SK-N-SH (cell line): ENCODE data around the gene AFF1. TPM values are rescaled to one million over a fixed set of nuclear protein-coding genes. Genes with fewer than 3 reads are reported as not detected.

ENCODE experiments used
- CTCF ChIA-PET: fragments of 300-600, 350-600 bp; formaldehyde crosslinking; extraction: SDS; loops from one replicate; lab custom pipeline; 2021; lab: Yijun Ruan, JAX
- POLR2A ChIA-PET: fragments of 350-600 bp; sonication (Branson Sonifier 250); formaldehyde crosslinking; extraction: SDS; loops from one replicate; lab custom pipeline; 2020; ENCODE audit warnings: antibody characterized with exemption, inconsistent platforms; lab: Yijun Ruan, JAX
- DNase-seq: peaks from one replicate; pipeline ENCODE4 v3.0.0; 2012
- H2AFZ ChIP-seq: fragments of 200-600 bp; sonication (generic); 2 replicates; pipeline ENCODE4 v1.8.1; 2016; ENCODE audit warnings: antibody characterized with exemption, mild to moderate bottlenecking, low read depth
- H3F3A ChIP-seq: fragments of 200-600 bp; sonication (generic); replicated peaks from 2 replicates; pipeline ENCODE3; 2016; ENCODE audit warnings: antibody characterized with exemption, mild to moderate bottlenecking; ENCODE audit not compliant: insufficient read depth
- H3K27ac ChIP-seq, 2 experiments: fragments of 200-500 bp in 1 of 2; fragments of 200-600 bp in 1 of 2; sonication (Bioruptor generic) in 1 of 2; sonication (generic), shearing (Covaris generic) in 1 of 2; 2 replicates each; pipeline versions ENCODE4 v1.5.1 to v1.6.1; 2014 to 2016; ENCODE audit warnings: low read depth in 2 of 2, inconsistent platforms in 1 of 2, low read length in 1 of 2, mild to moderate bottlenecking in 1 of 2, mixed read lengths in 1 of 2
- H3K27me3 ChIP-seq: fragments of 200-600 bp; sonication (generic), shearing (Covaris generic); 2 replicates; pipeline ENCODE4 v1.6.1; 2016; ENCODE audit warnings: mixed run types; ENCODE audit not compliant: insufficient read depth
- H3K36me3 ChIP-seq, 2 experiments: fragments of 200-500 bp in 1 of 2; fragments of 200-600 bp in 1 of 2; sonication (Bioruptor generic) in 1 of 2; sonication (generic) in 1 of 2; replicated peaks in 1 of 2; 2 replicates each; pipeline versions ENCODE3 to v1.5.1; 2014 to 2016; ENCODE audit warnings: low read length in 1 of 2, mild to moderate bottlenecking in 1 of 2; ENCODE audit not compliant: insufficient read depth in 2 of 2, control insufficient read depth in 1 of 2
- H3K4me1 ChIP-seq, 2 experiments: fragments of 200-500 bp in 1 of 2; fragments of 200-600 bp in 1 of 2; sonication (Bioruptor generic) in 1 of 2; sonication (generic), shearing (Covaris generic) in 1 of 2; 2 replicates each; pipeline versions ENCODE4 v1.5.1 to v1.6.1; 2014 to 2016; ENCODE audit warnings: low read depth in 1 of 2, low read length in 1 of 2, mixed run types in 1 of 2; ENCODE audit not compliant: insufficient read depth in 2 of 2, control insufficient read depth in 1 of 2
- H3K4me2 ChIP-seq: fragments of 200-600 bp; sonication (generic), shearing (Covaris generic); 2 replicates; pipeline ENCODE4 v1.6.1; 2017; ENCODE audit warnings: mixed run types
- H3K4me3 ChIP-seq, 2 experiments: fragments of 200-500 bp in 1 of 2; fragments of 200-600 bp in 1 of 2; sonication (Bioruptor generic) in 1 of 2; sonication (generic), shearing (Covaris generic) in 1 of 2; 2 replicates each; pipeline versions ENCODE4 v1.5.1 to v1.8.1; 2014 to 2016; ENCODE audit warnings: low read depth in 2 of 2, inconsistent platforms in 1 of 2, low read length in 1 of 2, mild to moderate bottlenecking in 1 of 2, mixed read lengths in 1 of 2, moderate library complexity in 1 of 2
- H3K79me2 ChIP-seq: fragments of 200-600 bp; sonication (generic); 2 replicates; pipeline ENCODE4 v1.8.1; 2017; ENCODE audit warnings: mild to moderate bottlenecking; ENCODE audit not compliant: insufficient read depth
- H3K9ac ChIP-seq: fragments of 200-600 bp; sonication (generic); 2 replicates; pipeline ENCODE4 v1.6.1; 2017; ENCODE audit warnings: mixed run types
- H3K9me2 ChIP-seq: fragments of 200-600 bp; sonication (generic); 2 replicates; pipeline ENCODE4 v1.6.1; 2017; ENCODE audit warnings: mixed run types
- H3K9me3 ChIP-seq: fragments of 200-600 bp; sonication (generic); 2 replicates; pipeline ENCODE4 v1.6.1; 2017; ENCODE audit warnings: mixed run types, mild to moderate bottlenecking, moderate library complexity
- H4K20me1 ChIP-seq: fragments of 200-600 bp; sonication (generic); 2 replicates; pipeline ENCODE4 v1.6.1; 2017; ENCODE audit warnings: mild to moderate bottlenecking, mixed run types; ENCODE audit not compliant: insufficient read depth
- EZH2phosphoT487 ChIP-seq: fragments of 200-600 bp; sonication (generic); IDR thresholded peaks from 2 replicates; pipeline ENCODE4 v1.6.1; 2017; ENCODE audit warnings: low read depth, mixed run types, mild to moderate bottlenecking, antibody characterized with exemption, moderate library complexity, borderline replicate concordance
- FOSL2 ChIP-seq: IDR thresholded peaks from 2 replicates; pipeline ENCODE4 v1.4.0; 2012; ENCODE audit warnings: low read depth, mild to moderate bottlenecking, moderate library complexity, borderline replicate concordance
- FOXM1 ChIP-seq: IDR thresholded peaks from 2 replicates; pipeline ENCODE4 v1.4.0; 2012; ENCODE audit warnings: low read depth, mild to moderate bottlenecking
- GATA2 ChIP-seq: sonication (generic); formaldehyde crosslinking; IDR thresholded peaks from 2 replicates; pipeline ENCODE4 v1.5.0; 2020; ENCODE audit warnings: mild to moderate bottlenecking, missing genetic modification reagents
- IRF3 ChIP-seq: fragments of 150-350 bp; IDR thresholded peaks from 2 replicates; pipeline ENCODE4 v1.6.1; 2016; ENCODE audit warnings: mild to moderate bottlenecking, low read depth, low read length
- JUND ChIP-seq: IDR thresholded peaks from 2 replicates; pipeline ENCODE4 v1.4.0; 2012
- MEF2A ChIP-seq: IDR thresholded peaks from 2 replicates; pipeline ENCODE4 v1.4.0; 2012; ENCODE audit warnings: low read depth, borderline replicate concordance
- NRF1 ChIP-seq: IDR thresholded peaks from 2 replicates; pipeline ENCODE4 v1.6.1; 2012; ENCODE audit warnings: low read depth, mild to moderate bottlenecking, low read length
- POLR2AphosphoS5 ChIP-seq: IDR thresholded peaks from 2 replicates; pipeline ENCODE4 v1.6.1; 2012; ENCODE audit warnings: low read depth, low read length
- RAD21 ChIP-seq: IDR thresholded peaks from 2 replicates; pipeline ENCODE4 v1.6.1; 2012; ENCODE audit warnings: mild to moderate bottlenecking, low read length
- RFX5 ChIP-seq: IDR thresholded peaks from 2 replicates; pipeline ENCODE4 v1.6.1; 2012; ENCODE audit warnings: mild to moderate bottlenecking, improper control_type of control experiment, low read length
- SIN3A ChIP-seq: IDR thresholded peaks from 2 replicates; pipeline ENCODE4 v1.6.1; 2012; ENCODE audit warnings: low read depth, mild to moderate bottlenecking, low read length, moderate library complexity, borderline replicate concordance
- TAF1 ChIP-seq: IDR thresholded peaks from 2 replicates; pipeline ENCODE4 v1.6.1; 2012; ENCODE audit warnings: low read depth, mild to moderate bottlenecking, low read length, moderate library complexity, borderline replicate concordance
- TCF12 ChIP-seq: IDR thresholded peaks from 2 replicates; pipeline ENCODE4 v1.4.0; 2012
- TEAD4 ChIP-seq: IDR thresholded peaks from 2 replicates; pipeline ENCODE4 v1.4.0; 2012; ENCODE audit warnings: mild to moderate bottlenecking, borderline replicate concordance; ENCODE audit not compliant: insufficient read depth
- WGBS: methylation state at CpG from one replicate; pipeline ENCODE4 v1.1.6; 2017; ENCODE audit warnings: low lambda C conversion rate; 5-methylcytosine and 5-hydroxymethylcytosine counted together
- polyA plus RNA-seq, 3 experiments: library from polyadenylated mRNA; depleted of rRNA; stranded (reverse); fragments of >200 nt; gene quantifications; 2 replicates each; pipeline ENCODE4 v1.2.3, GENCODE V29; 2012
- TF ChIP-seq, protein P1 (sequence below): IDR thresholded peaks from 2 replicates; pipeline ENCODE4 v1.4.0; 2012; ENCODE audit warnings: low read depth, borderline replicate concordance
- TF ChIP-seq, protein P2 (sequence below): IDR thresholded peaks from 2 replicates; pipeline ENCODE4; 2012
- TF ChIP-seq, protein P3 (sequence below): IDR thresholded peaks from 2 replicates; pipeline ENCODE4 v1.6.1; 2012; ENCODE audit warnings: mild to moderate bottlenecking, low read depth, low read length, moderate library complexity

AFF1 gene
- polyA plus RNA-seq, 1 of the 3 experiments (the other 2 are of a cell fraction), result 2.7 TPM

GRCh38 chr4:87133183-87133582 is 198.4 kb downstream of the AFF1 start:
- H3K4me2 ChIP-seq, result no peak overlapping the region
- H4K20me1 ChIP-seq, result no peaks in the 10 kb centered on the region
- DNase-seq, result no peak
- no peak overlapping the region for H2AFZ ChIP-seq
- H3K9me3 ChIP-seq, result no peaks in the 10 kb centered on the region
- H3K27ac ChIP-seq, result no peak overlapping the region
- CTCF ChIA-PET, result interaction anchor here (0.9 to 5.3 kb wide), 2 partner anchors 18 to 102 kb away, joined by 4 to 23 read pairs; no protein-coding TSS in a partner anchor
- 84% methylated on average over 2 of the region's 2 CpGs for WGBS
- H3K4me3 ChIP-seq, result no peak overlapping the region
- H3K9ac ChIP-seq, result no peak overlapping the region
- peaks cover 36 to 55% of the 10 kb centered on the region in 2 experiments for H3K36me3 ChIP-seq
- TF ChIP-seq EZH2phosphoT487 (no peak), JUND (no peak), SIN3A (no peak), NRF1 (no peak), IRF3 (no peak), TAF1 (no peak), FOSL2 (no peak), TCF12 (no peak), RAD21 (no peak), RFX5 (no peak), FOXM1 (no peak), MEF2A (no peak), POLR2AphosphoS5 (no peak), GATA2 (no peak), TEAD4 (no peak)
- TF ChIP-seq, protein P1, sequence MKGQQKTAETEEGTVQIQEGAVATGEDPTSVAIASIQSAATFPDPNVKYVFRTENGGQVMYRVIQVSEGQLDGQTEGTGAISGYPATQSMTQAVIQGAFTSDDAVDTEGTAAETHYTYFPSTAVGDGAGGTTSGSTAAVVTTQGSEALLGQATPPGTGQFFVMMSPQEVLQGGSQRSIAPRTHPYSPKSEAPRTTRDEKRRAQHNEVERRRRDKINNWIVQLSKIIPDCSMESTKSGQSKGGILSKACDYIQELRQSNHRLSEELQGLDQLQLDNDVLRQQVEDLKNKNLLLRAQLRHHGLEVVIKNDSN, result no peak
- TF ChIP-seq, protein P2, sequence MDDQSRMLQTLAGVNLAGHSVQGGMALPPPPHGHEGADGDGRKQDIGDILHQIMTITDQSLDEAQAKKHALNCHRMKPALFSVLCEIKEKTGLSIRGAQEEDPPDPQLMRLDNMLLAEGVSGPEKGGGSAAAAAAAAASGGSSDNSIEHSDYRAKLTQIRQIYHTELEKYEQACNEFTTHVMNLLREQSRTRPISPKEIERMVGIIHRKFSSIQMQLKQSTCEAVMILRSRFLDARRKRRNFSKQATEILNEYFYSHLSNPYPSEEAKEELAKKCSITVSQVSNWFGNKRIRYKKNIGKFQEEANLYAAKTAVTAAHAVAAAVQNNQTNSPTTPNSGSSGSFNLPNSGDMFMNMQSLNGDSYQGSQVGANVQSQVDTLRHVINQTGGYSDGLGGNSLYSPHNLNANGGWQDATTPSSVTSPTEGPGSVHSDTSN, result no peak
- TF ChIP-seq, protein P3, sequence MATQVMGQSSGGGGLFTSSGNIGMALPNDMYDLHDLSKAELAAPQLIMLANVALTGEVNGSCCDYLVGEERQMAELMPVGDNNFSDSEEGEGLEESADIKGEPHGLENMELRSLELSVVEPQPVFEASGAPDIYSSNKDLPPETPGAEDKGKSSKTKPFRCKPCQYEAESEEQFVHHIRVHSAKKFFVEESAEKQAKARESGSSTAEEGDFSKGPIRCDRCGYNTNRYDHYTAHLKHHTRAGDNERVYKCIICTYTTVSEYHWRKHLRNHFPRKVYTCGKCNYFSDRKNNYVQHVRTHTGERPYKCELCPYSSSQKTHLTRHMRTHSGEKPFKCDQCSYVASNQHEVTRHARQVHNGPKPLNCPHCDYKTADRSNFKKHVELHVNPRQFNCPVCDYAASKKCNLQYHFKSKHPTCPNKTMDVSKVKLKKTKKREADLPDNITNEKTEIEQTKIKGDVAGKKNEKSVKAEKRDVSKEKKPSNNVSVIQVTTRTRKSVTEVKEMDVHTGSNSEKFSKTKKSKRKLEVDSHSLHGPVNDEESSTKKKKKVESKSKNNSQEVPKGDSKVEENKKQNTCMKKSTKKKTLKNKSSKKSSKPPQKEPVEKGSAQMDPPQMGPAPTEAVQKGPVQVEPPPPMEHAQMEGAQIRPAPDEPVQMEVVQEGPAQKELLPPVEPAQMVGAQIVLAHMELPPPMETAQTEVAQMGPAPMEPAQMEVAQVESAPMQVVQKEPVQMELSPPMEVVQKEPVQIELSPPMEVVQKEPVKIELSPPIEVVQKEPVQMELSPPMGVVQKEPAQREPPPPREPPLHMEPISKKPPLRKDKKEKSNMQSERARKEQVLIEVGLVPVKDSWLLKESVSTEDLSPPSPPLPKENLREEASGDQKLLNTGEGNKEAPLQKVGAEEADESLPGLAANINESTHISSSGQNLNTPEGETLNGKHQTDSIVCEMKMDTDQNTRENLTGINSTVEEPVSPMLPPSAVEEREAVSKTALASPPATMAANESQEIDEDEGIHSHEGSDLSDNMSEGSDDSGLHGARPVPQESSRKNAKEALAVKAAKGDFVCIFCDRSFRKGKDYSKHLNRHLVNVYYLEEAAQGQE, result no peak
- TF ChIP-seq, all 33 proteins: peak for 0
- Histone ChIP-seq H3K27me3 (no peaks in the 10 kb centered on the region), H3F3A (no peaks in the 10 kb centered on the region), H3K79me2 (no peaks in the 10 kb centered on the region), H3K9me2 (no peaks in the 10 kb centered on the region), H3K4me1 (no peaks in the 10 kb centered on the region)
- POLR2A ChIA-PET, result no interaction called here
